Measurements from ENCODE around the gene ANAPC13.

The ANAPC13 gene

DNA sequence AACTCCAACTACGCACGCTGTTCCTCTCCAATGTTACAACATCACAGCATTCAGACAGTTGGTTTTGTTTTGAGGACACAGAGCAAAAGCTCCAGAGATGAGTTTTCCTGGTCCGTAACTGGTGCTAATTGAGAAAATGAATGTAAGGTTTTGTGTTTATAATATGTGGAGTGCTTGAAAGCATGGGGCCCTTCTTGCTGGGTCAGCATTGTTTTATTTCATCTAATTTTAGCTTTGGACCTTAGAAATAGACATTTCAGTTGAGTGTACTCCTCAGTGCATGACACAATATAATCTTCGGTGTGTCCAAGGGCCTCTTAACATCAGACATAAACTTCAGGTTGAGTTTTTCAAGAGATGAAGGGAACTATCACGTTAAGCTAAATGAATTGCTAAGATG lies 37.1 kb downstream of the ANAPC13 start:
- DNase-seq, result no peak

- DNase-seq, result no peak
Measured at GRCh38 chr3:134447351-134447750, 38.4 kb downstream of the ANAPC13 start.

DNA sequence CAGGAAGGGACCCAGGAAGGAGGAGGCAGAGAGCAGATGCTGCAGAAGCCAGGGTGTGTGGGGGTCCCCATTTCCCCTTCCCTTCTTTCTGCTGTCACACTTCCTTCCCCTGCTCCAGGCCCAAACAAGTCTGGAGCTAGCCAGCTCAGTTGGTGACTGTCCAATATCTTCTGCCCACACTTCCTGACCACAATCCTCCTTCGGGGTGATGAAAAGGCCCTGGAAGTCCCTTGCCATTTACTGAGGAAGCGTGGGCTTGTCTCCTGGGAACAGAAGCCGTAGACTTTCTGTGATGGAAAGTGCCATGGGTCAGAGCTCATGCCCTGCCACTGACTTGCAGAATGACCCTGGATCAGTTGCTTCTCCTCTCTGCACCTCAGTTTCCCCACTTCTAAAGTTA lies 39.0 kb downstream of the ANAPC13 start:
- no peak for DNase-seq

DNA sequence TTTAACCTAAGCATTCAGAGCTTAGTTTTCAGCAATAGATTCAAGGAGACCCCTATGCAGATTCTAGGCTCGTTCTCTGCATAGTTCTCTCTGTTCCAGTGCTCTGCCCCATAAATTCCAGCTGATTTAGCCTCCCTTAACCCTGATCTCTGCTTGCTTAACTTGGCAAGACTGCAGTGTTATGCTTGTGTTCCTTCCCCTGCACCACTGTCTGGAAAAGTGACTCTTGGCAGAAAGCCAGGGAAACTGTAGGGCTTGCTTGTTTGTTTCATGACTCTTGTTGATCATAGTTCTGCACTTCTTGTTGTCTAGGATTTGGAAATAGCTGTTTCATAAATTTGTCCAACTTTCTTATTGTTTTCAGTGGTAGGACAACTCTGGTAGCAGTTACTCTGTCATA lies 40.1 kb downstream of the ANAPC13 start:
- no peak for DNase-seq

DNA sequence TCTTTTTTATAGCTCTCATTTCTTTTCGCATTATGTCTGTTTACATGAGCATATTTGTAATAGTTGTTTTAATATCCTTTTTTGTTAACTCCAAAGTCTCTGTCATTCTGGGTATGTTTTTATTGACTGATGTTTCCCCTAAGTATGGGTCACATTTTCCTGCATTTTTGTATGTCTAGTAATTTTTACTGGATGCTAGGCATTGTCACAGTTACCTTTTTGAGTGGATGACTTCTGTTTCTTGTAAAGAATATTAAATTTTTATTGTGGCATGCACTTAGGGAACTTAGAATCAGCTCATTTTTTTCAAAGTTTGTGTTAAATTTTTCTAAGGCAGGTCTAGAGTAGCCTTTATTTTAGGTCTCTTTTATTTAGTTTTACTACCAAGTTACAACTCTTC lies 40.7 kb downstream of the ANAPC13 start:
- no peak for DNase-seq

- DNase-seq, result no peak
Measured at GRCh38 chr3:134441821-134442220, 44.0 kb downstream of the ANAPC13 start.

GRCh38 chr3:134441321-134441720 lies 44.5 kb downstream of the ANAPC13 start:
- DNase-seq, result no peak

DNA sequence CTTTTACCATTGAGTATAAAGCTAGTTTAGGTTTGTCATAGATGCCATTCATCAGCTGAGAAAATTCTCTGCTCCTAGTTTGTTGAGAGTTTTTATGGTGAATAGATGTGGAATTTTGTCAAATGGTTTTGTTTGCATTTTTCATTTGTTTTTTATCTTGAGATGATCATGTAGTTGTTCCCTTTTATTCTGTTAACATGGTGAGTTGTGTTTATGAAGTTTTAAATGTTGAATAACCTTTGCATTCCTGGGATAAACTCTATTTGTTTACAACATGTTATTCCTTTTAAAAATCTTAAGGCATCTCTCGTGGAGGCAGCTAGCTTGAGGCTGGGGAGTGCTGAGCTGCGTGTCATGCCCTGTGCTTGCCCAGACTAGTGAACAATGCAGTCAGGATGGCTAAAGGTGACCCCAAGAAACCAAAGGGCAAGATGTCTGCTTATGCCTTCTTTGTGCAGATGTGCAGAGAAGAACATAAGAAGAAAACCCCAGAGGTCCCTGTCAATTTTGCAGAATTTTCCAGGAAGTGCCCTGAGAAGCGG lies 48.5 kb downstream of the ANAPC13 start:
- no peak for DNase-seq

- DNase-seq, result no peak
Measured at GRCh38 chr3:134432236-134432635, 53.5 kb downstream of the ANAPC13 start.

- DNase-seq, result no peak
Measured at GRCh38 chr3:134430950-134431445, 54.8 kb downstream of the ANAPC13 start.

DNA sequence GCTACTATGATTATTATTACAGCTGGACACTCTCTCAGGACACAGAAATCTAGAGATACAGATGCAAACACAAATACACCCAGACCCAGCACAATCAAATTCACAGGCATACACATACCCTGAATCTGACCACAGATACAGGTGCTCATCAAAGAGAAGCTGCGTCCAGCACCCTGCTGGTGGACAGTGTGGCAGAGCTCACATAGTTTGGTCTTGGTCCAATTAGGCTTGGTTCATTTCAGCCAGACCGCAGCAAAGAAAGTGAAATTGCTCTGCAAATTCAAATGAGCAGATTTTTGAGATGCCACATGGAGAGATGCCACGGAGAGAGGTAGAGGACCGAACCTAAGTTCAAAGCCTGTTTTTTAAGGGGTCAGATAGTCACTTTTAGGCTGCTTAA lies 55.6 kb downstream of the ANAPC13 start:
- DNase-seq, result no peak

DNA sequence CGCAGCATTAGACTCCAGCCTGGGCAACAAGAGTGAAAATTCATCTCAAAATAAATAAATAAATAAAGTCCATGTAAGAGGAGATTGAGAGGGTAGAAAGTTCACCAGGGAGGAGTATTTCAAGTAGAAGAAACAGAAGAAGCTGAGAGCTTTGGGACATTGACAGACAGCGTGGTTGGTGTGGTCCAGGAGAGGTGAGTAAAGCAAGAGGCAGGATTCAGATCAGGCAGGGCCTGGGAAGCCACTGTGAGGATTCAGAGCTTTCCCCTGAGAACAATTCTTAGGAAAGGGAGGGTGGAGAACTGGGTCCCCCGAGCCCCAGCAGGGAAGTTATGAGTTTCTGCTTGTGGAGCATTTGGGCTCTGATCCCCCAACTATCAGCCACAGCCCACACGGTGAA lies 57.4 kb downstream of the ANAPC13 start:
- no peak for DNase-seq
